ENCODE data around the gene DUSP2.

Gene DUSP2, protein sequence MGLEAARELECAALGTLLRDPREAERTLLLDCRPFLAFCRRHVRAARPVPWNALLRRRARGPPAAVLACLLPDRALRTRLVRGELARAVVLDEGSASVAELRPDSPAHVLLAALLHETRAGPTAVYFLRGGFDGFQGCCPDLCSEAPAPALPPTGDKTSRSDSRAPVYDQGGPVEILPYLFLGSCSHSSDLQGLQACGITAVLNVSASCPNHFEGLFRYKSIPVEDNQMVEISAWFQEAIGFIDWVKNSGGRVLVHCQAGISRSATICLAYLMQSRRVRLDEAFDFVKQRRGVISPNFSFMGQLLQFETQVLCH

GRCh38 chr2:96145036-96145847 is at the start of gene DUSP2:
TSS of gene DUSP2 (minus strand) at chr2:96145440. CDS start at chr2:96145354, 86 bp downstream.
- peak; percentile 24 for DNase-seq (ENCODE audit: low read depth)

GRCh38 chr2:96191937-96192670 is 46.9 kb upstream of the DUSP2 start:
- DNase-seq (ENCODE audit: low read depth), result no peak

GRCh38 chr2:96188821-96189526 is 43.7 kb upstream of the DUSP2 start:
- DNase-seq (ENCODE audit: low read depth), result no peak

DNA sequence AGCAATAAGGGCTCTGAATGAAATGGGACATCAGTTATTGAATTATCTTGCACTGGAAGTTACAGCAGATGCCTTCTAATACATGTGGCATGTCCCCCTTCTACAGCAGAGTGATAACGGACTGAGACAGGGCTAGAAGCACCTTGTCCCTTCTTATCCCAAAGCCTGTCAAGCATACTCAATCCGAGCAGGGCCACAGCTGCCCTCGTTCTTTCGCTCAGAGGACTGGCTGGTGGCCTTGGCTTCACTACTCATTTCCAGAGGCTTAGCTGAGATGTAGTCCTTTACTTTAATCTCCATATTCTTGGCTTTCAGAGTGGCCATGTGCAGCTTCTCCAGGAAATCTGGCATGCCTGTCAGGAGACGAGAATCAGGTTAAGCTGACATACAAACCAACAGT is 41.3 kb upstream of the DUSP2 start:
- DNase-seq (ENCODE audit: low read depth), result no peak

DNA sequence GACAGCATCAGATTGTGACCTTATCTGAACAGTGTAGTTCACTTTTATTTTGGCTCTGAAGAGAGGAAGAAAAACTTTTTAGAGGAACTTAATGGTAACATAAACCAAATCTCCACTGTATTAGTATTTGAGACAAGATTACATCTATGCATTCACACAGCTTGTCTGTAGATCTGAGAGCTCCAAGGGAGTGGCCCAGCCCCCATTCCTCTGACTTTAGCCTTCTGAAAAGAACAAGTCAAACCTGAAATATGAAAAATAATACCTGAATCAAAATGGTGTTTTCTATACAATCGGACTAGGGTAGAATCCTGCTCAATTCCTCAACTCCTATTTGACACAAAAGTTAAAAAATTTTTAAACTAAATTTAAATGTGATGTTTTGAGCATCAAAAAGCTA is 40.3 kb upstream of the DUSP2 start:
- DNase-seq (ENCODE audit: low read depth), result no peak

- no peak for DNase-seq (ENCODE audit: low read depth)
Observed at GRCh38 chr2:96184989-96185388, 39.7 kb upstream of the DUSP2 start.

DNA sequence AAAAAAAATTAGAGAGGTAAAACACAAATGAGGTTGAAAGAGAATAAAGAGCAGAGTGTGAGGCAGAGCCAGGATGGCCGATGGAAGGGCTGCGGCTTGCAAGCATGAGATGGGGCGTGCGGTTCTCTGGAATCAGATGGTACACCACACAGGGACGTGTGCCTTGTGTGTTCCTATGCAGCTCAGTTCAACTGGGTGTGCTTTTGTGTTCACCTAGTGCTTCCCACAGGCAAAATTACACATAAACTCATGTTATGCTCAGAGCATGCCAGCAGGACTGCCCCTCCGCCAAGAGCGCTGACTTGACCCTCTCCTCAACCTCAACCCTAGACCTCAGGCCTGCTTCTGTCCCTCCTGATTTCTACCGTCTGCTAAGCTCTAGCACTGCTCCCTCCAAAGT is 38.9 kb upstream of the DUSP2 start:
- DNase-seq (ENCODE audit: low read depth), result no peak

DNA sequence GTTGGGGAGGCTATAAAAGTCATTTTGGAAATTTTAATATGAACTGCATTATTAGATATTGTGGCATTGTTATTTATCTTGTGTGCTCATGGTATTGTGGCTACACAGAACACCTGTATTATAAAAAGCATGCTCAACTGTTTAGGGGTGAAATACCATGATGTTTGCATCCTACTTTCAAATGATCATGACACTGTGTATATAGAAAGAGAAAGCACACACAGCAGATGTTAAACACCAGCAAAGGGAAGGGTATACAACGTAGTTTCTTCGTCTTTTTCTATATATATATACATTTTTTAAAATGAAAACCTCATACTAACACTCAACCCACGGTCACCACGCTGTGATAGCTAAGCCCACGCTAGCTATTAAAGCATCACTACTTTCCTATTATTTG is 36.3 kb upstream of the DUSP2 start:
- no peak for DNase-seq (ENCODE audit: low read depth)

DNA sequence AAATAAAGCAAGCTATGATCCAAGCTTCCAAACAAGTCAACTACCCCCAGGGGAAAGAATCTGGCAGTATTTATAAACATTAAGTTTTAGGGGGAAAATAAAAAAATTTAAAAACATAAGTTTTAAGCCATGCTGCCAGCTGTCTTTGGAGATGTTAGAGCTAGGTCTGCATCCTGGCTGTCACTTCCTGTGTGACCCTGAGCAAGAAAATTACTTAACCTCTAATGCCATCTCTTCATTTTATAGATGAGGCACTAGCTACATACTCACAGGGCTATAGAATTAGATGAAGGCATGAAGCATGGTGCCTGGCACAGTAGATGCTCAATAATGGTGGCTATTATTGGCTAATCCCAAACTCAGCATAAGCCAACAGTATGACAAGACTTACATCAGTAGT is 35.3 kb upstream of the DUSP2 start:
- no peak for DNase-seq (ENCODE audit: low read depth)

DNA sequence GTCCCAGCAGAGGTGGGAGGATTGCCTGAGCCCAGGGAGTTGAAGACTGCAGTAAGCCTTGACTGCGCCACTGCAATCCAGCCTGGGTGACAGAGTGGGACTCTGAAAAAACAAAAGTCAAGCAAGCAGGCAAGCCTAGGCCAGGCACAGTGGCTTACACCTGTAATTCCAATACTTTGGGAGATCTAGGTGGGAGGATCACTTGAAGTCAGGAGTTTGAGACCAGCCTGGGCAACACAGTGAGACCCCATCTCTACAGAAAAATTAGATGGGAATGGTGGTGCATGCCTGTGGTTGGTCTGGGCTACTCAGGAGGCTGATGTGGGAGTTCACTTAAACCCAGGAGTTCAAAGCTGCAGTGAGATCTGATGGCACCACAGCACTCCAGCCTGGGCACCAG is 34.8 kb upstream of the DUSP2 start:
- DNase-seq (ENCODE audit: low read depth), result no peak

- no peak for DNase-seq (ENCODE audit: low read depth)
Observed at GRCh38 chr2:96176661-96177060, 31.4 kb upstream of the DUSP2 start.

DNA sequence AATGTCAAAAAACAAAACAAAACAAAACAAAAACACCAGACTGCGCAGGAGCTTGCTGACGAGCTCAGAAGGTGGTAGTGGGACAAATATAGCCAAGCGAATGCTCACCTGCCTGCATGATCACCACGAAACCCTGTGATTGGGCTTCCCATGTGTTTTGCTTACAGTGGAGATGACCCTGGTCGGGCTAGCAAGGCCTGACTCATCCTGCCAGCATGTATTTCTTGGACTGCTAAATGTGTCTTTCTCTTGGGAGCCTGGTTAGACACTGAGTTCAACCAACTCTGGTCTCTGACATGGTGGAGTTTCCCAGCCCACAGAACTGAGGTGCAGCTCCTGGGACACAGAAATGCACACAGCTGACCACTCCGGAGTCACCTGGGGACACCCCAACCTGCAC is 30.7 kb upstream of the DUSP2 start:
- peak; percentile 12 for DNase-seq (ENCODE audit: low read depth)

DNA sequence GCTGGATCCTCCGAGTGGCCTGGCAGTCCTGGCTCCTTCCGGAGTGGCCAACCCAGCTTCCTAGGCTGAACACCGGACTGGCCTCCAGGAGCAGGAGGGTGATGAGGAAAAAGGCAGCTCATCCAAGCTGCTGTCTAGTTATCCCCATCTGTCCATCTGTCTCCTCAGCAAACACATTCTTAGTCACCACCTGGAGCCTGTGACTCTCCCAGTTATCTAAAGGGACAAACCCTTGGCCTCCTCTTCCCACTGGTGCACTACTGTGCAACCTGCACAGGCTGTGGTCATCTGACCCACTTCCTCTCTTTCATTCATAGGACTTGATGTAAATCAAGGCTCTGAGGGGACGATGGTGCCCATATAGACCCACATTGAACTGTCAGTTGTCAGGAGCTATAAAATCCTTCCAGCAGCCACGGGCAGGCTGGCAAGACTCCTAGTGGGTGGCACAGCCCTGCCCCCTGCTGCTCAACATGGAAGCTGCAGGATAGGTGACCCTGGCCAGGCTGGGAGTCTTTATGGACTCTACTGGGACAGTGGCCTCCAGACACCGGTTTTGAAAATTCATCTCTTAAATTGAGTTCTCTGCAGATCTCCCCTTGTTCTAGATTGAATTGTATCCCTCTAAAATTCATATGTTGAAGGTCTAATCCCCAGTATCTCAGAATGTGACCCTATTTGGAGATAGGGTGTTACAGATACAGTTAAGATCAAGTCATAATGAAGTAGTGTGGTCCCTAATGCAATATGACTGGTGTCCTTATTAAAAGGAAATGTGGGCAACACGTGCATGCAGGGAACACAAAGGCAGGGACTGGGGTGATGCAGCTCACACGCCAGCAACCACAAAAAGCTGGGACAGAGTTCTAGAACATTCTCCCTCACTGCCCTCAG is 29.3 kb upstream of the DUSP2 start:
- peak; percentile 31 for DNase-seq (ENCODE audit: low read depth)

DNA sequence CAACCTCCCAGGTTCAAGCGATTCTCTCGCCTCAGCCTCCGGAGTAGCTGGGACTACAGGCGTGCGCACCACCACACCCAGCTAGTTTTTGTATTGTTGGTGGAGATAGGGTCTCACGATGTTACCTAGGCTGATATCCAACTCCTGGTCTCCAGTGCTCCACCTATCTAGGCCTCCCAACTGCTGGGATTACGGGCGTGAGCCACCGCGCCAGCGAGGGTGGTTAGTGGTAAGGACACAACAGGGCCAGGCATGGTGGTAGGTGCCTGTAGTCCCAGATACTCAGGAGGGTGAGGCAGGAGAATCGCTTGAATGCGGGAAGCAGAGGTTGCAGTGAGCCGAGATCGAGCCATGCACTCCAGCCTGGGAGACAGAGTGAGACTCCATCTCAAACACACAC is 26.6 kb upstream of the DUSP2 start:
- no peak for DNase-seq (ENCODE audit: low read depth)

- no peak for DNase-seq (ENCODE audit: low read depth)
Observed at GRCh38 chr2:96170626-96171025, 25.4 kb upstream of the DUSP2 start.

GRCh38 chr2:96169868-96170507 is 24.7 kb upstream of the DUSP2 start:
- DNase-seq (ENCODE audit: low read depth), result no peak

DNA sequence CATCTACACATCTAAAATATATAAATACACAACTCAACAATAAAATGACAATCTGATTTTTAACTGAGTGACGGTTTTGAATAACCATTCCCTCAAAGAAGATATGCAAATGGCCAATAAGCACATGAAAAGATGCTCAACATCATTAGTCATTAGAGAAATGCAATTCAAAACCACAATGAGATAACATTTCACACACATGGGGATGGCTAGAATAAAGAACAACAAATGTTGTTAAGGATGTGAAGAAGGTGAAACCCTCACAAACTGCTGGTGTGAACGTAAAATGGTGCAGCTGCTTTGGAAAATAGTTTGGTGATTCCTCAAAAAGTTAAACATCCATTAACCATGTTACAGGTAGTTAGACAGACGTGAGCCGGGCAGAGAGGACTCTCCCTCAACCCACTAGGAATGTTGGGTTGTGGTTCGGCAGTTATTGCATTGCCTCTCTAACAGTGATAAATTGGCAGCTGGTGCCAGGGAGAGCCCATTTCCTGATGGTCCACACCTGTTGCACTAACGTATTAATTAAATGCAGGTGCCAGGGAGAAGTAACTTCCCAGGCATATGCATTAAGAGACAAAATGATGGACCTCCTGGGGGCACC is 22.3 kb upstream of the DUSP2 start:
- DNase-seq (ENCODE audit: low read depth), result no peak

DNA sequence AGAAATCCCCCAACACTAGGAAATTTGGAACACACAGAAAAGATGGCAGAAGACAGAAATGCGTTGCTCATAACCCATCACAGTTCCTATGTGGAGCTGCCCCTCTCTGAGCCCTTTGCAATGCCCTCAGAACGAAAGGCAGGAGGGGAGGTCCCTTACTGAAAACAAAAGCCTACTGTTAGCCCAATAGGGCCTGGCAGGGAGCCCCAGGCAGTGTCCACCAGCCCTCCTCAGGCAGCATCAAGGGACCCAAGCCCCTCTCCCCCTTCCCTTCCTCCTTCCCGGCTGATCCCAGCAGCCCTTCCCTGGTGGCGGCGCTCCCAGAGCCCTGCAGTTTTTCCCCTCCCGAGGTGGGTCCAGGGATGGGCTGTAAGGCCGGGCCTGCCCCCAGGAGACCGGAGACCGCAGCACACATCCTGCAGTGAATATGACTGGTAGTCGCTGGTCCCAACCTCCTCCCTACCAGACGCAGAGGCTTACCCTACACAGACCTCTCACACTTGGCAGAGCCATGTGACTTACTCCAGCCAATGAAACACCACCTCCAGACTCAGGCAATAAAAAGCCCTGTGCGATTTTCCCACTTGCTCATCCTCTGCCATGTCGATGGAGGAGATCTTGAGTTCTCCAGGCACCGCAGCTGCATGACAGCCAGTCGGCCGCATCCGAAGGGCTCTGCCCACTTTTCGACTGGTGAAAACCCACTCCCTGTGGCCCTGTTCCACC is 19.4 kb upstream of the DUSP2 start:
- no peak for DNase-seq (ENCODE audit: low read depth)

DNA sequence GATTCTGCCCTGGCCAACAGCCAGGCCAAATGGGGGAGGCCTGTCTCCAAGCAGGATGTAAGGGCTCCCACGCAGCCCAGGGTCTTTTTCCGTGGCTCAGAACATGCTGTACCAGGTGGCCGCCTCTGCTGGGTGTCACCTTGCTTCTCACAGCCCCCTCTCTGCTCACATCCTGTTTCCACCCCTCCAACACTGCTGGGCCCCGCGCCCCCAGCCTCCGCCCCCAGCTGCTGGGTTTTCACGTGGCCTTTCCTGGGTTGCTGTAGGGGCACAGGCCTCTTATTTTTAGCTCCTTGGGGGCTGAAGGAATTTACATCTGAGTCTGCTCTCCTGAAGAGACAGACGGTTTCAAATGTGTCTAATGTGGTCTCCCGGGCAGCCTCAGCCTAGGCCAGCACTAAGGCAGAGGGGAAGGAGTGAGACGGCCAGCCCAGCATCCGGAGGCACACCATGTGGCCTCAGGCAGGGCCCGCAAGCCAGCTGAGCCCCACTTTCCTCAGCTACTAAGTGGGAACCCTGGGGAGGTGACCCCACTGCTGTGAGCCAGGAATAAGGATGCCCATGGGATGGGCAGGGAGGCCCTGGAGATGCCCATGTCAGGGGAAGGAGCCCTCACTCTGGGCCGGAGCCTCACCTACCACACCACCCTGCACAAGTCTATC is 18.7 kb upstream of the DUSP2 start:
- no peak for DNase-seq (ENCODE audit: low read depth)
